IMR-90 (cell line): Measurements from ENCODE around the gene DLG3. TPM values are rescaled to one million over a fixed set of nuclear protein-coding genes. Genes with fewer than 3 reads are reported as not detected.
A peak's percentile ranks its signal among the peaks of the same experiment; 100 is the strongest.

Experiments
- ATAC-seq: fragments of 200-7000 bp; cut with Tn5 transposase; 2 replicates; pipeline ENCODE4 v1.9.1; 2020; ENCODE audit warnings: low read depth, mild to moderate bottlenecking, moderate library complexity
- BruUV-seq: library from RNA; stranded (reverse); fragments of 400-500 nt; replicated peaks from 2 replicates; lab custom pipeline; 2021; lab: Mats Ljungman, UMichigan
- CTCF ChIA-PET: fragments of 300-600 bp; formaldehyde crosslinking; extraction: SDS; loops from one replicate; lab custom pipeline; 2021; ENCODE audit warnings: antibody characterized with exemption; lab: Yijun Ruan, JAX
- POLR2A ChIA-PET: fragments of 300-600 bp; sonication (Branson Sonifier 250); formaldehyde crosslinking; loops from one replicate; lab custom pipeline; 2022; ENCODE audit warnings: antibody characterized with exemption; ENCODE audit not compliant: unreplicated experiment; lab: Charles Lee
- DNase-seq: peaks from one replicate; pipeline ENCODE4 v3.0.0; 2013
- H2AFZ ChIP-seq: replicated peaks from 2 replicates; pipeline ENCODE3; 2013; ENCODE audit warnings: low read length, mild to moderate bottlenecking; ENCODE audit not compliant: poor library complexity
- H2AK5ac ChIP-seq: 2 replicates; pipeline ENCODE4 v1.6.1; 2013; ENCODE audit warnings: low read depth, low read length, inconsistent platforms
- H2AK9ac ChIP-seq: replicated peaks from 2 replicates; pipeline ENCODE3; 2013; ENCODE audit warnings: mild to moderate bottlenecking, low read depth, low read length, moderate library complexity; ENCODE audit not compliant: poor library complexity
- H2BK120ac ChIP-seq: 2 replicates; pipeline ENCODE4 v1.6.1; 2013; ENCODE audit warnings: low read depth, low read length, inconsistent platforms
- H2BK15ac ChIP-seq: 3 replicates; pipeline ENCODE4 v1.6.1; 2013; ENCODE audit warnings: low read depth, low read length, inconsistent platforms
- H2BK20ac ChIP-seq: 2 replicates; pipeline ENCODE4 v1.6.1; 2013; ENCODE audit warnings: low read depth, mild to moderate bottlenecking, inconsistent platforms, low read length, moderate library complexity
- H2BK5ac ChIP-seq: 2 replicates; pipeline ENCODE4 v1.6.1; 2013; ENCODE audit warnings: mild to moderate bottlenecking, low read depth, low read length, inconsistent platforms; ENCODE audit not compliant: poor library complexity, severe bottlenecking
- H3K14ac ChIP-seq: replicated peaks from 2 replicates; pipeline ENCODE4 v1.6.1; 2013; ENCODE audit warnings: low read depth, low read length, inconsistent platforms
- H3K18ac ChIP-seq: 2 replicates; pipeline ENCODE4 v1.6.1; 2013; ENCODE audit warnings: low read depth, low read length, control low read depth
- H3K23ac ChIP-seq: 2 replicates; pipeline ENCODE4 v1.6.1; 2013; ENCODE audit warnings: low read depth, low read length, inconsistent platforms
- H3K27ac ChIP-seq: 2 replicates; pipeline ENCODE4 v1.5.1; 2013; ENCODE audit warnings: mild to moderate bottlenecking, control low read depth, low read length; ENCODE audit not compliant: insufficient read depth
- H3K27me3 ChIP-seq: 2 replicates; pipeline ENCODE4 v1.6.1; 2013; ENCODE audit warnings: low read length; ENCODE audit not compliant: control insufficient read depth, insufficient read depth
- H3K36me3 ChIP-seq: 2 replicates; pipeline ENCODE4 v1.6.1; 2013; ENCODE audit warnings: low read length, mixed read lengths; ENCODE audit not compliant: control insufficient read depth, insufficient read depth
- H3K4ac ChIP-seq: 2 replicates; pipeline ENCODE4 v1.6.1; 2013; ENCODE audit warnings: low read depth, low read length, inconsistent platforms
- H3K4me1 ChIP-seq: 2 replicates; pipeline ENCODE4 v1.6.1; 2013; ENCODE audit warnings: low read length, mixed read lengths; ENCODE audit not compliant: control insufficient read depth, insufficient read depth
- H3K4me2 ChIP-seq: 2 replicates; pipeline ENCODE4 v1.6.1; 2013; ENCODE audit warnings: low read depth, mild to moderate bottlenecking, control low read depth, low read length, moderate library complexity
- H3K4me3 ChIP-seq: 2 replicates; pipeline ENCODE4 v1.5.1; 2013; ENCODE audit warnings: low read depth, mild to moderate bottlenecking, control low read depth, low read length, moderate library complexity; ENCODE audit not compliant: insufficient read depth
- H3K56ac ChIP-seq: 2 replicates; pipeline ENCODE4 v1.6.1; 2013; ENCODE audit warnings: low read length, inconsistent platforms; ENCODE audit not compliant: insufficient read depth; ENCODE audit errors: extremely low read depth
- H3K79me1 ChIP-seq, 2 experiments: 2 replicates each; pipeline ENCODE4 v1.6.1; 2013; ENCODE audit warnings: low read length in 2 of 2, inconsistent platforms in 1 of 2, low read depth in 1 of 2
- H3K9ac ChIP-seq: 2 replicates; pipeline ENCODE4 v1.6.1; 2013; ENCODE audit warnings: low read depth, low read length, control low read depth
- H3K9me1 ChIP-seq: 2 replicates; pipeline ENCODE4 v1.6.1; 2013; ENCODE audit warnings: low read length, inconsistent platforms; ENCODE audit not compliant: insufficient read depth
- H3K9me3 ChIP-seq: 2 replicates; pipeline ENCODE4 v1.6.1; 2013; ENCODE audit warnings: low read length; ENCODE audit not compliant: control insufficient read depth, insufficient read depth
- H4K20me1 ChIP-seq: 2 replicates; pipeline ENCODE4 v1.6.1; 2013; ENCODE audit warnings: low read length, inconsistent platforms; ENCODE audit not compliant: insufficient read depth
- H4K5ac ChIP-seq: 2 replicates; pipeline ENCODE4 v1.6.1; 2013; ENCODE audit warnings: mild to moderate bottlenecking, low read depth, low read length, control low read depth
- H4K8ac ChIP-seq, 2 experiments: 2 replicates each; pipeline ENCODE4 v1.6.1; 2013; ENCODE audit warnings: low read depth in 2 of 2, low read length in 2 of 2, control low read depth in 1 of 2, inconsistent platforms in 1 of 2
- H4K91ac ChIP-seq: 2 replicates; pipeline ENCODE4 v1.6.1; 2013; ENCODE audit warnings: low read depth, low read length, inconsistent platforms; ENCODE audit not compliant: insufficient read depth
- CEBPB ChIP-seq: IDR thresholded peaks from 2 replicates; pipeline ENCODE4 v1.6.1; 2012; ENCODE audit warnings: low read depth, low read length, improper control_type of control experiment
- MAFK ChIP-seq: IDR thresholded peaks from 2 replicates; pipeline ENCODE4 v1.6.1; 2012; ENCODE audit warnings: low read depth, low read length, improper control_type of control experiment
- MAZ ChIP-seq: IDR thresholded peaks from 2 replicates; pipeline ENCODE4 v1.6.1; 2012; ENCODE audit warnings: low read depth, mild to moderate bottlenecking, low read length, improper control_type of control experiment, moderate library complexity, borderline replicate concordance
- NFE2L2 ChIP-seq: fragments of 150-350 bp; IDR thresholded peaks from 2 replicates; pipeline ENCODE4 v1.6.1; 2016; ENCODE audit warnings: low read depth, mild to moderate bottlenecking, low read length
- POLR2A ChIP-seq: IDR thresholded peaks from 2 replicates; pipeline ENCODE4 v1.6.1; 2012; ENCODE audit warnings: mild to moderate bottlenecking, low read depth, low read length
- RAD21 ChIP-seq: IDR thresholded peaks from 2 replicates; pipeline ENCODE4 v1.6.1; 2012; ENCODE audit warnings: low read length, improper control_type of control experiment
- RCOR1 ChIP-seq: IDR thresholded peaks from 2 replicates; pipeline ENCODE4 v1.6.1; 2012; ENCODE audit warnings: mild to moderate bottlenecking, low read length, improper control_type of control experiment; ENCODE audit not compliant: insufficient replicate concordance
- RFX5 ChIP-seq: IDR thresholded peaks from 2 replicates; pipeline ENCODE4 v1.8.0; 2012; ENCODE audit warnings: low read depth, mild to moderate bottlenecking, low read length, moderate library complexity
- SMC3 ChIP-seq: fragments of 150-350 bp; IDR thresholded peaks from 2 replicates; pipeline ENCODE4 v1.6.1; 2016; ENCODE audit warnings: low read depth, mild to moderate bottlenecking, antibody characterized with exemption, low read length, moderate library complexity
- USF2 ChIP-seq: fragments of 150-350 bp; IDR thresholded peaks from 2 replicates; pipeline ENCODE4 v1.6.1; 2017; ENCODE audit warnings: mild to moderate bottlenecking, antibody characterized with exemption, low read length, low read depth
- WGBS, 2 experiments: methylation state at CpG; one replicate each; pipeline versions ENCODE4 v1.1.5 to v1.1.7; 2013; ENCODE audit warnings: missing lambda C conversion rate in 2 of 2; ENCODE audit not compliant: insufficient read length in 1 of 2; ENCODE audit errors: extremely low coverage in 2 of 2; 5-methylcytosine and 5-hydroxymethylcytosine counted together
- dilution Hi-C: fragments of 300-500 bp; cut with HindIII; formaldehyde crosslinking; loops from one replicate; pipeline ENCODE4 v1.14.3; 2018; ENCODE audit warnings: low sequenced_read_pairs; ENCODE audit not compliant: unreplicated experiment
- in situ Hi-C: fragments of 300-500 bp; cut with MboI; formaldehyde crosslinking; loops from 3 replicates; pipeline ENCODE4 v1.14.3; 2019; ENCODE audit warnings: low sequenced_read_pairs, inconsistent platforms, mixed read lengths
- intact Hi-C: fragments of 100-400 bp; cut with micrococcal nuclease; formaldehyde crosslinking; loops from 2 replicates; pipeline ENCODE4 v1.10.0; 2022
- polyA plus RNA-seq, 3 experiments: library from polyadenylated mRNA; depleted of rRNA; stranded (reverse); fragments of >200 nt; gene quantifications; 2 replicates each; pipeline ENCODE4 v1.2.3, GENCODE V29; 2012; ENCODE audit warnings: low replicate concordance in 1 of 3
- total RNA-seq: library from RNA; depleted of rRNA; stranded (reverse); fragments of >200 nt; gene quantifications from 2 replicates; pipeline ENCODE4 v1.2.3, GENCODE V29; 2012
- TF ChIP-seq, protein P1 (sequence below): conservative IDR thresholded peaks from 2 replicates; pipeline ENCODE4 v1.5.1; 2012; ENCODE audit warnings: mild to moderate bottlenecking, low read depth, low read length, improper control_type of control experiment

The DLG3 gene
- total and polyA plus RNA-seq, 2 of the 4 experiments (the other 2 are of a cell fraction), result 11.0 to 27.1 TPM

GRCh38 chrX:70423936-70424675, 20.5 kb upstream of the DLG3 start:
- WGBS, 2 experiments, result no CpG with 5 or more reads among the region's 10 CpGs
- Histone ChIP-seq H3K18ac (no peak overlapping the region), H3K9me1 (no peaks in the 10 kb centered on the region), H2BK120ac (no peak overlapping the region), H4K91ac (no peak overlapping the region), H3K4me3 (no peak overlapping the region), H3K4me2 (no peak overlapping the region), H2AK9ac (peak overlapping the region; percentile 59), H2BK15ac (no peak overlapping the region), H2AK5ac (no peak overlapping the region), H3K23ac (no peak overlapping the region), H4K8ac (no peak overlapping the region), H2AFZ (no peak overlapping the region), H3K36me3 (0 out of 2 replicates have a peak, but pooled peaks cover 2% of the 10 kb centered on the region), H3K9ac (no peak overlapping the region), H4K20me1 (no peaks in the 10 kb centered on the region), H3K56ac (no peak overlapping the region), H3K4me1 (no peaks in the 10 kb centered on the region), H4K5ac (no peak overlapping the region), H2BK20ac (no peak overlapping the region), H3K27ac (no peak overlapping the region), H3K27me3 (peaks cover 6% of the 10 kb centered on the region; the same call in 1 of the 2 replicates), H3K14ac (no peak overlapping the region), H3K79me1 (no peaks in the 10 kb centered on the region), H3K9me3 (no peaks in the 10 kb centered on the region), H3K4ac (no peak overlapping the region), H2BK5ac (no peak overlapping the region)
- ChIA-PET POLR2A (no interaction called here), CTCF (no interaction called here)
- in situ Hi-C loops, result no loop called here
- ATAC-seq (no peak), DNase-seq (no peak)
- intact Hi-C loops, result no loop called here
- dilution Hi-C loops, result no loop called here
- no TSS peak for BruUV-seq
- TF ChIP-seq RCOR1 (no peak), POLR2A (no peak), NFE2L2 (no peak), MAZ (no peak), RAD21 (no peak), CEBPB (no peak), USF2 (no peak), SMC3 (no peak), RFX5 (no peak), MAFK (no peak)
- TF ChIP-seq, protein P1, sequence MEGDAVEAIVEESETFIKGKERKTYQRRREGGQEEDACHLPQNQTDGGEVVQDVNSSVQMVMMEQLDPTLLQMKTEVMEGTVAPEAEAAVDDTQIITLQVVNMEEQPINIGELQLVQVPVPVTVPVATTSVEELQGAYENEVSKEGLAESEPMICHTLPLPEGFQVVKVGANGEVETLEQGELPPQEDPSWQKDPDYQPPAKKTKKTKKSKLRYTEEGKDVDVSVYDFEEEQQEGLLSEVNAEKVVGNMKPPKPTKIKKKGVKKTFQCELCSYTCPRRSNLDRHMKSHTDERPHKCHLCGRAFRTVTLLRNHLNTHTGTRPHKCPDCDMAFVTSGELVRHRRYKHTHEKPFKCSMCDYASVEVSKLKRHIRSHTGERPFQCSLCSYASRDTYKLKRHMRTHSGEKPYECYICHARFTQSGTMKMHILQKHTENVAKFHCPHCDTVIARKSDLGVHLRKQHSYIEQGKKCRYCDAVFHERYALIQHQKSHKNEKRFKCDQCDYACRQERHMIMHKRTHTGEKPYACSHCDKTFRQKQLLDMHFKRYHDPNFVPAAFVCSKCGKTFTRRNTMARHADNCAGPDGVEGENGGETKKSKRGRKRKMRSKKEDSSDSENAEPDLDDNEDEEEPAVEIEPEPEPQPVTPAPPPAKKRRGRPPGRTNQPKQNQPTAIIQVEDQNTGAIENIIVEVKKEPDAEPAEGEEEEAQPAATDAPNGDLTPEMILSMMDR, result no peak
